Activated B cell treated with CpG ODN at 0.5 μM for 24 hours (primary cell): ENCODE data around the gene PPM1F. TPM values are rescaled to one million over a fixed set of nuclear protein-coding genes. Genes with fewer than 3 reads are reported as not detected.

Source experiments
- ATAC-seq: fragments of 200-7000 bp; cut with Tn5 transposase; one replicate; pipeline ENCODE4 v1.10.0; 2021; ENCODE audit warnings: low read depth, mild to moderate bottlenecking, moderate library complexity
- CTCF ChIA-PET: fragments of 350-600 bp; sonication (Branson Sonifier 250); formaldehyde crosslinking; loops from one replicate; lab custom pipeline; 2021; ENCODE audit warnings: antibody characterized with exemption; lab: Charles Lee
- POLR2A ChIA-PET: fragments of 350-600 bp; sonication (Branson Sonifier 250); formaldehyde crosslinking; loops from one replicate; lab custom pipeline; 2021; ENCODE audit warnings: antibody characterized with exemption; lab: Charles Lee
- DNase-seq: peaks from one replicate; pipeline ENCODE4 v3.0.0; 2022
- H3K27ac Mint-ChIP-seq: one replicate; pipeline ENCODE4 v1.8.0; 2020; ENCODE audit warnings: mixed read lengths
- H3K27me3 Mint-ChIP-seq: one replicate; pipeline ENCODE4 v1.8.0; 2021; ENCODE audit warnings: mixed read lengths
- H3K36me3 Mint-ChIP-seq: one replicate; pipeline ENCODE4 v1.8.0; 2021; ENCODE audit warnings: low read depth, mixed read lengths
- H3K4me1 Mint-ChIP-seq: one replicate; pipeline ENCODE4 v1.8.0; 2021; ENCODE audit warnings: mixed read lengths
- H3K4me3 Mint-ChIP-seq: one replicate; pipeline ENCODE4 v1.8.0; 2020; ENCODE audit warnings: mild to moderate bottlenecking, mixed read lengths
- H3K9me3 Mint-ChIP-seq: one replicate; pipeline ENCODE4 v1.8.0; 2020; ENCODE audit warnings: mixed read lengths
- CTCF ChIP-seq: fragments of 200-600 bp; IDR thresholded peaks from one replicate; pipeline ENCODE4 v1.8.0; 2022; ENCODE audit warnings: antibody characterized with exemption, mild to moderate bottlenecking
- intact Hi-C: fragments of 100-400 bp; cut with micrococcal nuclease; formaldehyde crosslinking; loops from one replicate; pipeline ENCODE4 v1.15.1; 2024
- total RNA-seq: library from RNA; stranded (reverse); gene quantifications from 2 replicates; pipeline ENCODE4 v1.2.3, GENCODE V29; 2022

The PPM1F gene
- total RNA-seq, 1 donor from 2014 or later, result 21.1 TPM

DNA sequence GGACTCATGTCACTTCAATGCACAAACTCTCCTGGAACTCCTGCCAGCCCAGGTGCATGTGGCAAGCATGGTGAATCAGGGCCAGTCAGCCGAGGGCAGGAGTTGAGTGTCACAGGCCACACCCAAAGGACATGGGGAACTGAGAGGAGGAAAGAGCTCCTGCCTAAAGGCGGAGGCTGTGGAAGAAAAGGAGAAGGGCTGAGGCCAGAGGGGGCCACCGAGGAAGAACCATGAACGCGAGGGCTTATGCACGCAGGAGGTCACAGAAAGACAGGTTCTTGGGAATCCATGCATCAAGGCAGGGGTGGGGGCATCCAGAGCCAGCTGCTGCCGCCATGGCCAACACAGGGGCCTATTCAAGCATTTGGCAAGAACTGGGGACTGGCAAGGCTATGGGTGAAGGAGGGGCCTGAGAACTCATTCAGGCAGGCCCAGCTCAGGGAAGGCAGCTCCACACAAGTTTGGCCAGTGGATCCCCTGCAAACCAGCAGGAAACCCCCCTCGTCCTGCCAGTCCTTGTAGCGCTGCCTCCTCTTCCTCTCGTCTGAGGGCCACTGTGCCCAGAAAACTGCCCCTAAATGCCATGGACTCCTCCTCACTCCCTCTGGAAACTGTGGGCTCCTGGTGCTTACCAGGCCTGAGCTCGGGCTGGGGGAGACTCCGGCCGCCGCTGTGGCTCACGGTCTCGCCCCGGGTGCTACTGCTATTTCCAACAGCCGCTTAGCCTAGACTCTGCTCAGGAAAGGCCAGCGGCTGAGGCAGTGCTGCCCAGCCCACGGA lies 15.4 kb downstream of the PPM1F start:
- ChIA-PET POLR2A (interaction anchor here (0.6 to 1.0 kb wide), 3 partner anchors 67 to 1128 kb away, joined by 3 to 7 read pairs (median 6); partner anchors contain the start of gene YPEL1), CTCF (interaction anchor here (0.8 to 6.6 kb wide), 16 partner anchors 8 to 291 kb away, joined by 3 to 66 read pairs (median 4); partner anchors contain the start of genes MAPK1, PPM1F and YPEL1)
- no peak overlapping the region for H3K4me3 Mint-ChIP-seq

DNA sequence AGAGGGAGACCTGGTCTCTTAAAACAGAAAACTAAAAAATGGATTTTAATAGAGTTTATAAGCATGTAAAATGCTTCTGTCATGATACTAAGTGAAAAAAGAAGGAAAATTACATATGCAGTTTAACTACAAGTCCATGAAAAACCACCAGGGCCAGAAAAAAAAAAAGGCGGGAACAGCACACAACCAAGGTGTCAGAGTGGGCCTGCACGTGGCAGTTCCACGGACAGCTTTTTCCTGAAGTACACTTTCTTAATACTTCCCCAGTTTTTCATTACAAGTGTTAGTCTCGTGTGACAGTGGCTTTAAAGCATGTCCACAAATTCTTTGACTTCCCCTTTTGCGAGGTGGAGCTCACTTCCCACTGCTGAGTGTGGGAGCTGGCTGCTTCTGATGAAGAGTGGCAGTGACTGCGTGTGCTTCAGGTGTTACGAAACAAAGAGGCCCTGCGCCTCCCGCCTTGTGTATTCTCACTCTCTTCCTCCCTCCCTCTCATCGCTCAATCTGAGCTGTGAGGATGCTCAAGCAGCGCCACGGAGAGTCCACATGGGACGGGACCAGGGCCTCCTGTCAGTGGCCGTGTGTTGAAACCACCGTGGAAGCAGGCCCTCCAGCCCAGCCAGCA lies 16.4 kb downstream of the PPM1F start:
- CTCF ChIA-PET, result interaction anchor here (0.8 to 6.6 kb wide), 7 partner anchors 9 to 290 kb away, joined by 3 to 66 read pairs (median 3); partner anchors contain the start of gene PPM1F
- intact Hi-C loops, result loop anchor here (5.0 kb wide), 3 partner anchors 46 to 164 kb away; partner anchors contain the start of genes MAPK1 and TOP3B
- TF ChIP-seq CTCF, result no peak
- Mint-ChIP-seq H3K27ac (peak overlapping the region; percentile 8), H3K4me1 (peaks cover 49% of the 10 kb centered on the region), H3K27me3 (no peaks in the 10 kb centered on the region), H3K36me3 (peaks cover 20% of the 10 kb centered on the region), H3K4me3 (peak overlapping the region; percentile 28), H3K9me3 (no peaks in the 10 kb centered on the region)
- no peak for DNase-seq
- POLR2A ChIA-PET, result interaction anchor here (0.6 to 0.8 kb wide), 3 partner anchors 17 to 1129 kb away, joined by 3 to 6 read pairs (median 4); partner anchors contain the start of gene PPM1F
- no peak for ATAC-seq

More for the DNA sequence above, 15.4 kb downstream of the PPM1F start:
- DNase-seq (no peak), ATAC-seq (no peak)
- H3K9me3 Mint-ChIP-seq, result no peaks in the 10 kb centered on the region
- intact Hi-C loops, result loop anchor here (5.0 kb wide), 3 partner anchors 45 to 165 kb away; partner anchors contain the start of genes MAPK1 and TOP3B
- peaks cover 19% of the 10 kb centered on the region for H3K36me3 Mint-ChIP-seq
- peak overlapping the region; percentile 85 for H3K27ac Mint-ChIP-seq
- no peak for TF ChIP-seq CTCF
- peaks cover 56% of the 10 kb centered on the region for H3K4me1 Mint-ChIP-seq
- H3K27me3 Mint-ChIP-seq, result no peaks in the 10 kb centered on the region

GRCh38 chr22:21933910-21934309 lies 18.7 kb downstream of the PPM1F start:
- Mint-ChIP-seq H3K4me3 (no peak overlapping the region), H3K27ac (no peak overlapping the region), H3K9me3 (no peaks in the 10 kb centered on the region), H3K36me3 (peaks cover 42% of the 10 kb centered on the region), H3K4me1 (peaks cover 35% of the 10 kb centered on the region), H3K27me3 (no peaks in the 10 kb centered on the region)
- DNase-seq, result no peak
- ATAC-seq, result no peak
- no peak for TF ChIP-seq CTCF
- intact Hi-C loops, result no loop called here
- POLR2A ChIA-PET, result no interaction called here
- CTCF ChIA-PET, result no interaction called here

DNA sequence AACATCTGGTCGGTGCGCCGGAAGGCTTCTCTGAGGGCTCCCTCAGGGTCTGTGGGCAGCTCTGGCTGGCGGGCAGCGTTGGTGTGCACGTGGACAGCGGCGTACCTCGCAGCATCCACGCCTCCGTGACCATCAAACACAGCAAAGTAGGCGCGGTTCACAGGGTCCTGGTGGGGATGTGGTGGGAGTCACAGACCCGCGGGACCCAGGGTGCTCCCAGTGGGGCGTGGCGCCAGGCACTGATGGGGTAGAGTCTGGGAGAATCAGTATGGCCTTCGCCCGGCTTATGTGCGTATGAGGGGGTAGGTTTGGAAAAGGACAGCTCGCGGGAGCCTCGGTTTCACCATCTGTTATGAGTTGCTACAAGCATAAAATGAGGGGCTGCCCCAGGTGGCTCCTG lies 19.2 kb downstream of the PPM1F start:
- intact Hi-C loops, result no loop called here
- no peak for ATAC-seq
- Mint-ChIP-seq H3K27ac (no peak overlapping the region), H3K4me3 (no peak overlapping the region), H3K27me3 (no peaks in the 10 kb centered on the region), H3K4me1 (peaks cover 30% of the 10 kb centered on the region), H3K9me3 (no peaks in the 10 kb centered on the region), H3K36me3 (peaks cover 46% of the 10 kb centered on the region)
- TF ChIP-seq CTCF, result no peak
- POLR2A ChIA-PET, result no interaction called here
- no peak for DNase-seq
- CTCF ChIA-PET, result no interaction called here

DNA sequence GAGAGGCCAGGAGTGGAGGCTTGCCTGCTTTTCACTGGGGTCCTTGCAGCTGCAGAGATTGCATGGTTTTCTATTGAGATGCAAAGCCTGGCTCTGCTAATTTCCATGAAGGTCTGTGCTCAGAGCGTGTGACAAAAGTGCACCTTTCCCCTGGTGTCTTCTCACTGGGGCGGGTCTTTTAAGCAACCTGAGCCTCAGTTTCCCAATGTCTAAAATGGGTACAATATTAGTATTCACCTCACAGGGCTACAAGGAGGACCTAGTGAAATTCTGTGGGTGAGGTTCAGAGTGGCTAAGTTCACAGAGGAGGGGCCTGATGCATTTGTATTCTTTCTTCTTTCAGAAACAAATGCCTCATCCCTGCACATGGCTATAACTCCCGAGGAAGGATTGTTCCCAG lies 20.3 kb downstream of the PPM1F start:
- ChIA-PET POLR2A (no interaction called here), CTCF (no interaction called here)
- Mint-ChIP-seq H3K4me3 (no peak overlapping the region), H3K36me3 (peaks cover 47% of the 10 kb centered on the region), H3K4me1 (peaks cover 20% of the 10 kb centered on the region), H3K27me3 (no peaks in the 10 kb centered on the region), H3K9me3 (no peaks in the 10 kb centered on the region), H3K27ac (no peak overlapping the region)
- ATAC-seq (no peak), DNase-seq (no peak)
- intact Hi-C loops, result no loop called here
- TF ChIP-seq CTCF, result no peak
